C4-2B (cell line): ENCODE results near the gene SVOPL.

ENCODE experiments used
- ZFX ChIP-seq: fragments of 450-650 bp; IDR thresholded peaks from 2 replicates; pipeline ENCODE4 v1.6.1; 2017
- TF ChIP-seq, protein P1 (sequence below): fragments of 450-650 bp; conservative IDR thresholded peaks from 2 replicates; pipeline ENCODE4 v1.5.1; 2017; ENCODE audit warnings: mild to moderate bottlenecking

DNA sequence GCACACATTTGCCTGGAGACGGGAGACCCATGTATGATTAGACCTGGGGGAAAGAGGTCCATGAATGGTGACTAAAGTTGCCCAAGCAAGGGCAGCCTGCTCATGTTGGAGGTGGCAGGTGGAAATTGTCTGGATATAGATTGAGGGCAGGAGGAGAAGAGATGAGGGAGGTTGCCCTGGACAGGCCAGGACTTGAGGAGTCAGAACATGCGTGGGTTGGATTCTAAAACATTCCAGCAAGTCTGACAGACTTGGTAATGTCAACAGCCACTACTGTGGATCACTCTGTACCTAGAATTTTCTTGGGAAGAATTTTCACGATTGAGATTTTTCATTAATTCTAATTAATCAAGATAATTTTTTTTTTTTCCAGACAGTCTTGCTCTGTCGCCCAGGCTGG is 19.1 kb upstream of the SVOPL start:
- TF ChIP-seq, protein P1, sequence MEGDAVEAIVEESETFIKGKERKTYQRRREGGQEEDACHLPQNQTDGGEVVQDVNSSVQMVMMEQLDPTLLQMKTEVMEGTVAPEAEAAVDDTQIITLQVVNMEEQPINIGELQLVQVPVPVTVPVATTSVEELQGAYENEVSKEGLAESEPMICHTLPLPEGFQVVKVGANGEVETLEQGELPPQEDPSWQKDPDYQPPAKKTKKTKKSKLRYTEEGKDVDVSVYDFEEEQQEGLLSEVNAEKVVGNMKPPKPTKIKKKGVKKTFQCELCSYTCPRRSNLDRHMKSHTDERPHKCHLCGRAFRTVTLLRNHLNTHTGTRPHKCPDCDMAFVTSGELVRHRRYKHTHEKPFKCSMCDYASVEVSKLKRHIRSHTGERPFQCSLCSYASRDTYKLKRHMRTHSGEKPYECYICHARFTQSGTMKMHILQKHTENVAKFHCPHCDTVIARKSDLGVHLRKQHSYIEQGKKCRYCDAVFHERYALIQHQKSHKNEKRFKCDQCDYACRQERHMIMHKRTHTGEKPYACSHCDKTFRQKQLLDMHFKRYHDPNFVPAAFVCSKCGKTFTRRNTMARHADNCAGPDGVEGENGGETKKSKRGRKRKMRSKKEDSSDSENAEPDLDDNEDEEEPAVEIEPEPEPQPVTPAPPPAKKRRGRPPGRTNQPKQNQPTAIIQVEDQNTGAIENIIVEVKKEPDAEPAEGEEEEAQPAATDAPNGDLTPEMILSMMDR: no peak
- TF ChIP-seq ZFX: no peak
